ENCODE measurements around the gene GNG12. TPM values are rescaled to one million over a fixed set of nuclear protein-coding genes. Genes with fewer than 3 reads are reported as not detected.

Gene GNG12
- total and polyA plus RNA-seq, 4 donors: 84.9 to 175 (median 110) TPM

DNA sequence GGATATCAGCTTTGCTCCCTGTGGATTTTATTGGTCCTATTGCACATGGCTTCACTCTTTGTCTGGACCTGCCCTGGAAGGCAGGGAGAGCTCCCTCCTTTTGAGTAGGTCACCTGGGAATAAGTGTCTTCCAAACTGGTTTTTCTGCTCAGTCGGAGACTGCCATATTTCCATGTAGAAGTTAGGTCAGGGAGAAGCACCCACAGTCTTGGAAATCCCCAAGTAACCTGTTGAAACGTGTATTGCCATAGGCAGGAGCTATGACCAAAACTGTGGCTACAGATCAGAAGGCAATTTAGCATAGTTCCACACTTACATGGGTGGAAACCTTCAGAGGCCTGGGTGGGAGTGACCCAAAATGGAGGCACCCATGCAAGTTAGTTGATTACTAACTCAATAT lies 3.5 kb upstream of the GNG12 start:
- no peak for ATAC-seq (ENCODE audit: low FRiP score)
- Histone ChIP-seq H3K4me3 (ENCODE audit: low read length in 2 of 2) (no peak overlapping the region), H3K27me3 (ENCODE audit: control insufficient read depth in 1 of 2, insufficient read depth in 2 of 2, low read length in 1 of 2) (no peaks in the 10 kb centered on the region), H3K36me3 (ENCODE audit: control insufficient read depth in 1 of 2, insufficient read depth in 2 of 2, low read length in 1 of 2) (no peaks in the 10 kb centered on the region), H3K27ac (ENCODE audit: low read depth in 1 of 2, low read length in 2 of 2) (peak overlapping the region in 1 of 2 donors; percentile 40), H3K4me1 (ENCODE audit: control insufficient read depth in 1 of 2, insufficient read depth in 2 of 2, low read length in 2 of 2) (peaks cover 4 to 18% of the 10 kb centered on the region in 2 donors), H3K9me3 (ENCODE audit: control insufficient read depth, low read length) (no peaks in the 10 kb centered on the region)
- intact Hi-C loops (cut with DNase I): loop anchor here in 1 of 2 donors (10.0 kb wide), 2 partner anchors 132 to 388 kb away; no protein-coding TSS in a partner anchor
- DNase-seq: no peak
- 79 to 88% methylated on average over 2 of the region's 2 CpGs for WGBS, 2 donors

DNA sequence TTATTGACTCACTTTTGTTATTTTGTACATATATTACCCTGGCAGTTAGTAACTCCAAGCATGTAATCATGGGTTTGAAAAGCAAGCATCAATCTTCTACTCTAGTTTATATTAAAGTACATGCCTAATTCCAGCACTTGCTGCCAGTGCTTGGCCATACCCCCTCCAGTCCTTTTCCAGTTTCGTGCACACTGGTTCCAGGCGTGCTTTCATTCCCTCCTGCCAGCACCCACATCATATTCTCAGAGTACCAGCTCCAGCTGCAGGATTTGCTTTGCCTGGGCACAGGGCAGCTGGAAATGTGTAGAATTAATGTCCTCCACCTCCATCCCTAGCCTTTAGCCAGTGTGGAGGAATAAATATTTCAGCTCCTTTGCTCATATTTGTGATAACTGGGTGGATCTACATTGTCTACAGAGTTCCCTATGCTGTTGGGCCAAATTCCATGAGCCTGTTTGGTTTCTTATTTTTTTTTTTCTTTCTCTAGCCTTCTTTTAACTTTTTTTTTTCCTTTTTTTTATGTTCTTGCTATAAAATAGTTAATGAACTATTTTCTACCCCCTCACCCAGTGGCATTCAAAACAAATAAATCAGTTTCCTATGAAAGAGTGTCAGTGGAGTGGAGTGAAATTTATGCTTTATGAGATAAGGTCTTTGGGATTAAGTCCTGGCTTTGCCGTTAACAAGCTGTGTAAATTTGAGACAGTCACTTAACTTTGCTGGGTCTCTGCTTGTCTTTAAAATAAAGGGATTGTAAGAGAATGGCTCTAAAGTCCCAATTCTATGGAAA lies 2.6 kb upstream of the GNG12 start:
- no peak for ATAC-seq (ENCODE audit: low FRiP score)
- no peaks in the 10 kb centered on the region for H3K27me3 ChIP-seq (ENCODE audit: control insufficient read depth in 1 of 2, insufficient read depth in 2 of 2, low read length in 1 of 2)
- no peak overlapping the region for H3K4me3 ChIP-seq (ENCODE audit: low read length in 2 of 2)
- DNase-seq: no peak
- H3K27ac ChIP-seq (ENCODE audit: low read depth in 1 of 2, low read length in 2 of 2): peak overlapping the region in 1 of 2 donors; percentile 64
- intact Hi-C loops (cut with DNase I): loop anchor here in 1 of 2 donors (10.0 kb wide), 2 partner anchors 131 to 389 kb away; no protein-coding TSS in a partner anchor
- WGBS, 2 donors: 5 to 7% methylated on average over 3 of the region's 3 CpGs
- H3K36me3 ChIP-seq (ENCODE audit: control insufficient read depth in 1 of 2, insufficient read depth in 2 of 2, low read length in 1 of 2): no peaks in the 10 kb centered on the region
- peaks cover 4 to 18% of the 10 kb centered on the region in 2 donors for H3K4me1 ChIP-seq (ENCODE audit: control insufficient read depth in 1 of 2, insufficient read depth in 2 of 2, low read length in 2 of 2)
- H3K9me3 ChIP-seq (ENCODE audit: control insufficient read depth, low read length): no peaks in the 10 kb centered on the region

DNA sequence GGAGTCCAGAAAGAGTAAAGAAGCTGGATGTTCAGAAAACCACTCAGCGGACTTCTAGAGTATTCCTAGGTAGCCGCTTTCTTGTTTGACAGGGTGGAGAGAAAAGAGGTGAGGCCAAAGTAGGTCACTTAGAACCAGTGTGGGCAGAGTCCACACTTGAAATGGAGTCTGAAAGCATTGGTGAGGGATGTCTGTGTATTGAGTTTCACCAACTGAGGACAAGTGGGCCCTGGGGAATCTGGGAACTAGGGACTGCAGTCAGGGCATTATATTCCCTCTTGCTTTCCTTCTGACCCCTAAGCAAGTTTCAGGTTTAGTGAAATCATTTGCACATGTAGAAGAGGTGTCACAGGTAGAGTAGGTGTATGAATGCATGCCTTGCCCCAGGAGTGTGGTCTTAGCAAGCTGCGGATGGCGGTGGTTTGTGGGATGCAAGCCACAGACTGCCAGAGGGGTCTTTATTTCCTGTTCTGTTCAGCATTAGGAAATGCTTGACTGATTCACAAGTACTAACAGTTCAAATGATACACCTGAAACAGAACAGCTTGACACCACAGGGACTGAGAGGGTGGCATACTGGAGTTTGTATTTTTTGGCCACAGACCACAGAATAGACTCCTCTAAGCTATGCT lies 1.1 kb upstream of the GNG12 start:
- Histone ChIP-seq H3K36me3 (ENCODE audit: control insufficient read depth in 1 of 2, insufficient read depth in 2 of 2, low read length in 1 of 2) (no peaks in the 10 kb centered on the region), H3K4me3 (ENCODE audit: low read length in 2 of 2) (no peak overlapping the region), H3K4me1 (ENCODE audit: control insufficient read depth in 1 of 2, insufficient read depth in 2 of 2, low read length in 2 of 2) (peaks cover 0 to 10% of the 10 kb centered on the region in 2 donors), H3K9me3 (ENCODE audit: control insufficient read depth, low read length) (no peaks in the 10 kb centered on the region), H3K27me3 (ENCODE audit: control insufficient read depth in 1 of 2, insufficient read depth in 2 of 2, low read length in 1 of 2) (no peaks in the 10 kb centered on the region), H3K27ac (ENCODE audit: low read depth in 1 of 2, low read length in 2 of 2) (peak overlapping the region; percentile 16 to 96)
- DNase-seq (no peak), ATAC-seq (ENCODE audit: low FRiP score) (no peak)
- WGBS, 2 donors: 93% methylated on average over 4 of the region's 4 CpGs
- intact Hi-C loops (cut with DNase I): loop anchor here (5.0 to 10.0 kb wide), 5 partner anchors 42 to 390 kb away; partner anchors contain the start of gene GADD45A (in 1 of the 2)

- no peaks in the 10 kb centered on the region for H3K27me3 ChIP-seq (ENCODE audit: control insufficient read depth in 1 of 2, insufficient read depth in 2 of 2, low read length in 1 of 2)
- intact Hi-C loops (cut with DNase I): loop anchor here (5.0 to 10.0 kb wide), 5 partner anchors 41 to 391 kb away; partner anchors contain the start of gene GADD45A (in 1 of the 2)
- H3K4me1 ChIP-seq (ENCODE audit: control insufficient read depth in 1 of 2, insufficient read depth in 2 of 2, low read length in 2 of 2): peaks cover 0 to 8% of the 10 kb centered on the region in 2 donors
- H3K4me3 ChIP-seq (ENCODE audit: low read length in 2 of 2): peak overlapping the region; percentile 71 to 93
- 5% methylated on average over 21 of the region's 21 CpGs for WGBS, 2 donors
- no peaks in the 10 kb centered on the region for H3K9me3 ChIP-seq (ENCODE audit: control insufficient read depth, low read length)
- no peaks in the 10 kb centered on the region for H3K36me3 ChIP-seq (ENCODE audit: control insufficient read depth in 1 of 2, insufficient read depth in 2 of 2, low read length in 1 of 2)
- DNase-seq (peak; percentile 73 to 91), ATAC-seq (ENCODE audit: low FRiP score) (peak; percentile 49)
- H3K27ac ChIP-seq (ENCODE audit: low read depth in 1 of 2, low read length in 2 of 2): peak overlapping the region; percentile 91 to 96
Measured at GRCh38 chr1:67833602-67833940, 304 bp upstream of the GNG12 start.

- 0 to 1% methylated on average over 34 of the region's 34 CpGs for WGBS, 2 donors
- no peaks in the 10 kb centered on the region for H3K9me3 ChIP-seq (ENCODE audit: control insufficient read depth, low read length)
- H3K27ac ChIP-seq (ENCODE audit: low read depth in 1 of 2, low read length in 2 of 2): peak overlapping the region; percentile 91 to 96
- H3K36me3 ChIP-seq (ENCODE audit: control insufficient read depth in 1 of 2, insufficient read depth in 2 of 2, low read length in 1 of 2): no peaks in the 10 kb centered on the region
- peaks cover 0 to 6% of the 10 kb centered on the region in 2 donors for H3K4me1 ChIP-seq (ENCODE audit: control insufficient read depth in 1 of 2, insufficient read depth in 2 of 2, low read length in 2 of 2)
- H3K4me3 ChIP-seq (ENCODE audit: low read length in 2 of 2): peak overlapping the region; percentile 71 to 93
- peak; percentile 73 for ATAC-seq (ENCODE audit: low FRiP score)
- DNase-seq: peak; percentile 71 to 84
- intact Hi-C loops (cut with DNase I): loop anchor here (1.0 to 10.0 kb wide), 7 partner anchors 19 to 393 kb away; partner anchors contain the start of gene GADD45A (in 1 of the 2)
- no peaks in the 10 kb centered on the region for H3K27me3 ChIP-seq (ENCODE audit: control insufficient read depth in 1 of 2, insufficient read depth in 2 of 2, low read length in 1 of 2)
Measured at GRCh38 chr1:67831850-67832513, 1.3 kb downstream of the GNG12 start.

DNA sequence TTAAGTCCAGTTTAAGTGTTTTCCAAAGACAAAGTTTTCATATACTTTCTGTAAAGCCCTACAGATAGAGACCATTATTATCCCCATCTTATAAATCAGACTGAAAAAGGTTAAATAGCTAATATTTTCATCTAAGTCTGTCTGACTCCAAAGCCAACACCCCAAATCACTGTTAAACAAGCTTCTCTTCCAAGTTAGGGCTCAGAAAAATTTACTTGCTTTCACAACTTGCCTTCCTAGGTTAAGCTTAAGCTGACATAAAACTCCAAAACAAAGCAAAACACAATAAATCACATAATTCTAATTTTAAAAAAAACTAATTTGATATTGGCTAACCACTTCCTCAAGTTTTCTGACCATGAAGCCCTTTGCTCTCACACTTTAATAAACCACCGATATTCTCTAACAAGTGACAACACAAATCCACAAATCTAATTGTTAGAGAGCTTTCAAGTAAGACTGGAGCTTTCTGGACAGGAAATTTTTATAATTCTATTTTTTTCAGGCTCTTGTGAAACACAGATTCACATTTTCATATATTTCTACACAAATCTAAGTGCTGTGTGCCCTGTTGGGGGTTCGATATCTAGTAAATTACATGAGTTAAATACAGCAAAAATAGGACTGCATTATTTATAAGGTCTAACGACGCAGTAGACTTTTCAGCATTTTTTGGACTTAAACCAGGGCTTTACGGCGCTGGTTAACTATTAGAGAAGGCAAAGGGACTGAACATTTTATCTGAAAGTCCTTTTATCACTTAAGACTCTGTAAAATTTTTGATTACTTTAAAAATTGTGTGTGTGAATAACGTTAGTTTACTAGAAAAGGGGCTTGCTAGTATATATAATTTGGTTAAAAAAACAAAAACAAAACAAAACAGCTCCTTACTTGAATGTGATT lies 2.1 kb downstream of the GNG12 start:
- H3K36me3 ChIP-seq (ENCODE audit: control insufficient read depth in 1 of 2, insufficient read depth in 2 of 2, low read length in 1 of 2): no peaks in the 10 kb centered on the region
- ATAC-seq (ENCODE audit: low FRiP score): no peak
- WGBS, 2 donors: 3 to 4% methylated on average over 7 of the region's 7 CpGs
- intact Hi-C loops (cut with DNase I): loop anchor here (2.0 to 10.0 kb wide), 6 partner anchors 38 to 394 kb away; partner anchors contain the start of gene GADD45A (in 1 of the 2)
- no peak for DNase-seq
- H3K9me3 ChIP-seq (ENCODE audit: control insufficient read depth, low read length): no peaks in the 10 kb centered on the region
- peak overlapping the region; percentile 71 to 93 for H3K4me3 ChIP-seq (ENCODE audit: low read length in 2 of 2)
- peak overlapping the region; percentile 91 to 96 for H3K27ac ChIP-seq (ENCODE audit: low read depth in 1 of 2, low read length in 2 of 2)
- no peaks in the 10 kb centered on the region for H3K27me3 ChIP-seq (ENCODE audit: control insufficient read depth in 1 of 2, insufficient read depth in 2 of 2, low read length in 1 of 2)
- peaks cover 2 to 9% of the 10 kb centered on the region in 2 donors for H3K4me1 ChIP-seq (ENCODE audit: control insufficient read depth in 1 of 2, insufficient read depth in 2 of 2, low read length in 2 of 2)

- DNase-seq: no peak
- no peaks in the 10 kb centered on the region for H3K9me3 ChIP-seq (ENCODE audit: control insufficient read depth, low read length)
- H3K4me3 ChIP-seq (ENCODE audit: low read length in 2 of 2): no peak overlapping the region
- H3K27ac ChIP-seq (ENCODE audit: low read depth in 1 of 2, low read length in 2 of 2): no peak overlapping the region
- intact Hi-C loops (cut with DNase I): loop anchor here (2.0 to 10.0 kb wide), 6 partner anchors 37 to 395 kb away; partner anchors contain the start of gene GADD45A (in 1 of the 2)
- ATAC-seq (ENCODE audit: low FRiP score): no peak
- no peaks in the 10 kb centered on the region for H3K36me3 ChIP-seq (ENCODE audit: control insufficient read depth in 1 of 2, insufficient read depth in 2 of 2, low read length in 1 of 2)
- peaks cover 3 to 9% of the 10 kb centered on the region in 2 donors for H3K4me1 ChIP-seq (ENCODE audit: control insufficient read depth in 1 of 2, insufficient read depth in 2 of 2, low read length in 2 of 2)
- WGBS, 2 donors: 40 to 44% methylated on average over 5 of the region's 5 CpGs
- H3K27me3 ChIP-seq (ENCODE audit: control insufficient read depth in 1 of 2, insufficient read depth in 2 of 2, low read length in 1 of 2): no peaks in the 10 kb centered on the region
Measured at GRCh38 chr1:67830226-67830625, 3.0 kb downstream of the GNG12 start.
